Measurements from ENCODE around the gene WFDC12.

Gene WFDC12

DNA sequence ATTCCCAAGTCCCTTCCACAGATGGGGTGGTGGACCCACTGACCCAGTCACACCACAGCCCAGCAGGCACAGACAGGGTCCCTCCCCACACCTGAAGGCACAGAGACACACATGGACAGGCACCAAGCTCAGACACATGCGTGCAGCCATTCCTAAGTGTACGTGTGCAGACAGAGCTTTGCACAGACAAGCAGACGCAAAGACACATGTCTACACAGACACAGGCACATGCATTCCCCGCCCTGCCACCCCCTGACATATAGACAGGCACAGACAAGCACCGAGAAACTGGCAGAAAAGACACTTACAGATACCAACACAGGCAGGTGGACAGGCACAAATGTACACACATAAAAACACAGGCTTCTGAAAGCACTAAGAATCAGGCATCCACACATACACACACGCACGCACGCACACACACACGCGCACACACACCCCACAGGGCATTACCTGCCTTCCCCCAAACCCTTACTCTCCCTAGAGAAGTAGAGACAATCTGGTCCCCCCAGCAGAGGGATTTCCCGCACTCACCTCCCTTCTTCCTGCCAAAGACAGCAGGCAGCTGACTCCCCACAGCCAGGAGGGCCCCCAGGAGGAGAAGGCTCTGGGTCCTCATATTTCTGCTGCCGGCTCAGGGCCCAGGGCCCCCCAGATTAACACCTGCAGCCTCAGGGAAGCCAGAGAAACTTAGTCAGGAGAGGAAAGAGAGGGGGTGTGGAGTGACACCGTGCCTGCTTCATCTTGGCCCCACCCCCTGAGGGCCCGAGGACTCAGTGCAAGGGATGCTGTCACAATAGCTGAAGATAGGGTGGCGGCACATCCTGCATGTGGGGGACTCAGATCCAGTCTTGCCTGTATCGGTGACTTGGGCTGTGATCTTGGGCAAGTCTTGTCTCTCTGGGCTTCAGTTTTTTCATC lies 9.5 kb downstream of the WFDC12 start, which contains the start of gene WFDC5:
WFDC5 (minus strand) TSS at position 710 of the 921 bp plus-strand sequence; CDS start at position 619, 91 bp downstream.
- DNase-seq = no peak

- DNase-seq = no peak
Observed at GRCh38 chr20:45113865-45114264, 10.4 kb downstream of the WFDC12 start.

DNA sequence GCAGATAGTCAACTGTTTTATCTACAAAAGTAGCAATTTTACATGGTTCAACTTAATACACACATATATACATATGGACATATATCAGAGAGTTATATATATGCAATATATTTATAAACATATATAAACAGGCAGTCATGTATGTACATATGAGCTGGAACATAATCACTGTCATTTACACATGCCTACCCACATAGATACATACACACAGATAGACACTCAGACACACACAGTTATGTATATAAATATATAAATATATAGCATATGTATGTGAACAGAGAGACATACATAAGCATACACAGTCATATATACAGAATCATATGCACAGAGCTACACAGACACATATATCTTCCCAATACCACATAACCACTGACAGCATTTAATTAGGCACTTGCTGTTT lies 11.5 kb downstream of the WFDC12 start:
- no peak for DNase-seq

DNA sequence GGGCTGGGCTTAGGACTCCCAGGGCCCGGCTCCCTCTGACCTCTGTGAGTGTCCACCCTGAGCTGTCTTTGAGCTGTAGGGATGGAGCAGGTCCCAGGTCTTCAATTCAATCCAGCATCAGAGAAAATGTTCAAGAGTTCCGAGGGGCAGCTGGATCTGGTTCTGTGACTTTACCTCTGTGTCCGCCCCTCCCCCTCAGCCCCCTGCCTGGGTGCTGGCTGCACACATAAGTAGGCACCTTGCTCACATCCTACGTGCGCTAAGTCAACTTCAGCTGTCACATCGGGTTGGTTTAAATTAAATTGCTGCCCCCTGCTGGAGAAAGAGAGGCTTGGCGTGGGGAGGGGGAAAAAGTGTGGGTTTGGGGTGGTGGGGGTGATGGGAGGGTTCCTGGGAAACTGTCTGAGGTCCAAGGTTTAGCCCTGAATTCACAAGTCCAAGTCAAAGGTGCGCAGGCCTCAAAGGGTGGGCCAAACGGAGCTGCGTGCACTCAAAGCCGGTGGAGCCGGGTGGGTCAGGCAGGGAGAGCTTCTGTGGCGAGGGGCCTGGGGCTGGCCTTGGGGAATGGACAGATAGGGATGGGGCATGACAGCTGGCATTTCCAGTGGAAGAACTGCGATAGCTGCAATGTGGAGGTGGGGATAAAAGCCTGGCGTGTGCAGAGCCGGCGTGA lies 12.3 kb downstream of the WFDC12 start:
- DNase-seq = peak; percentile 51

DNA sequence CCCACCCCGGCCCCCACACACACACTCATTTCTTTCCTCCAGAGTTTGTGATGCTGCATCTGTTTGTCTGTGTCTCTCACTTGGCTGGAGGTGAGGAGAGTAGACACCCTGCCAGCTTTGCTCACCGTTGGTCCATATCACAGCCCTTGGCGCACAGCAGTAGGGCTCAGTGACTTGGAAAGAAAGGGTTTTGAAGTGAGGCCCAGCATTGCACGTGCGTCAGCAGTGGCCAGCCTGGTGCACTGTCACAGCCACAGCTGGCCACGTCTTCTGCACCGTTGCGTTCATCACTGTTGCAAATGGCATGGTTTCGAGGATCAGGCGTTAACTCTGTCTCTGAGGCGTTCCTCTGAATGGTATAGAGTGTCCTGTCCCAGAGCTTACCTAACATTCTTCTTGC lies 13.0 kb downstream of the WFDC12 start:
- no peak for DNase-seq

DNA sequence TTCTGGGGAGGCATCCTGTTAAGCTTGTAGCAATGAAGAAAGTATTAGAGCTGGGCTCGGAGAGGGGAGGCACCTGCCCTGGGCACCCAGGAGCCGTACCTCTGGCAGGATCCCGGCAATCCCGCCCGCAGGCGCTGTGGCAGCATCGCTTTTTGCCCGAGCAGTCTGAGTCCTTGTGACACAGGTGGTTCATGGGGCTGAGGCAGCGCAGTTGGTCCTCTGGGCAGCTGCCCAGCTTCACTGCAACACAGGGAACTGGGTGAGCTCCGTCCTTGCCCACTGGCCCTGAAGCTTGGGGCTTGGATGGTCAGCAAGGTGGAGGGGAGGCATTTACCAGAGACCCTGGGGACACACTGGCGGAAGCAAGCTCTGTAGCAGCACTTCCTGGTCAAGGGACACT lies 14.0 kb downstream of the WFDC12 start:
- DNase-seq = no peak

GRCh38 chr20:45109634-45110033 lies 14.6 kb downstream of the WFDC12 start:
- no peak for DNase-seq

- no peak for DNase-seq
Observed at GRCh38 chr20:45105317-45105716, 18.9 kb downstream of the WFDC12 start.

DNA sequence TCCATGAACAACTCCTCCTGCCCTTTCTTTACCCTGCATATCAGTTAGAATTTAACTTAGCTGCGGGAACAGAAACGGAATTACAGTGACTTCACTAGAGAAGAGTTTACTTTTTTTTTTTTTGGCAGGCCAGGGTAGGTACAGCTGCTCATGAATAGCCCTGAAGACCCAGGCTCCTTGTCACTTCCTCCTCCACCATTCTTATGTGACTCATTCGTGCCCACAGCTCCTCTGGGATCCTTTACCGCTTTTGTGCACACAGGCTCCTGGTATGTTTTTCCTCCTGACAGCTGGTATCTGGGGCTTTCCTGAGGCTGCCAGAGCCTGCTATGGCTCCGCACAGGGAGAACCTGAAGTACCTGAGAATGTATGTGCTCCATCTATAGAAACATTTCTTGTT lies 19.5 kb downstream of the WFDC12 start:
- no peak for DNase-seq

DNA sequence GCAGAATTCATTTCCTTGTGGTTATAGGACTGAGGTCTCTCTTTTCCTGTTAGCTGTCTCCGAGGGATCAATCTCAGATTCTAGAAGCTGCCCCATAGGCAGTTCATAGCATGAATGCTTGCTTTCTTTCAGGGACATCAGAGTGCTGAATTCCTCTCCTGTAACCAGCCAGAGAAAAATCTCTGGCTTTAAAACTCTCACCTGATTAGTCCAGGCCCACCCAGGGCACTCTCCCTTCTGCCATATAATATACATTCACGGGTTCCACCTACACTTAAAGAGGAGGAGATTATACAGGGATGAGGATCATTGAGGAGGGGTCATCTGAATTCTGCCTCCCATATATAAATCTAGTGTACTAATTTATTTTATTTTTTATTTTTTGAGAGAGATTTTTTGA lies 21.2 kb downstream of the WFDC12 start:
- DNase-seq = no peak

DNA sequence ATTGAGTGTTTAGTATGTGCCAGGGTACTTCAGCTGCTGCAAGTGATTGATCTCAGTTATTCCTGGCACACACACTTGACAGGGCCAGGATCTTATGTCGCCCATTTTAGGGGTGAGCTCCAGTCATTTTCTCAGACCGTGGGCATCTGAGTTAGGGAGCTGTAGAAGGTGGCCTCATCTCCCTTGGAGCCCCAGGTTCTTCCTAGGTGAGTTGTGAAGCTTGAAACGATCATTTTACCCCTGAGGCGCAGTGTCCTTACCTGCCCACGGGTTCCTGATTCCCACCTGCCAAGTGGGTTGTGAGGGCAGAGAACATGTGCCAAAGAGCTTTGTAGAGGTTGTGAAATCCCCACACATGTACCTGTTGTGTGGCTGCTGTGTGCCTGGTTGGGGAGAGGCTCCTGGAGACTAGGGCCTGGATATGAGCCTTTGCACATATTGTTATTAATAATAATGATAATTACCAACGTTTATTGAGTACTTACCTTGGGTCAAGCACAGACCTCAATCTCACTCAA lies 22.9 kb downstream of the WFDC12 start:
- DNase-seq = no peak

DNA sequence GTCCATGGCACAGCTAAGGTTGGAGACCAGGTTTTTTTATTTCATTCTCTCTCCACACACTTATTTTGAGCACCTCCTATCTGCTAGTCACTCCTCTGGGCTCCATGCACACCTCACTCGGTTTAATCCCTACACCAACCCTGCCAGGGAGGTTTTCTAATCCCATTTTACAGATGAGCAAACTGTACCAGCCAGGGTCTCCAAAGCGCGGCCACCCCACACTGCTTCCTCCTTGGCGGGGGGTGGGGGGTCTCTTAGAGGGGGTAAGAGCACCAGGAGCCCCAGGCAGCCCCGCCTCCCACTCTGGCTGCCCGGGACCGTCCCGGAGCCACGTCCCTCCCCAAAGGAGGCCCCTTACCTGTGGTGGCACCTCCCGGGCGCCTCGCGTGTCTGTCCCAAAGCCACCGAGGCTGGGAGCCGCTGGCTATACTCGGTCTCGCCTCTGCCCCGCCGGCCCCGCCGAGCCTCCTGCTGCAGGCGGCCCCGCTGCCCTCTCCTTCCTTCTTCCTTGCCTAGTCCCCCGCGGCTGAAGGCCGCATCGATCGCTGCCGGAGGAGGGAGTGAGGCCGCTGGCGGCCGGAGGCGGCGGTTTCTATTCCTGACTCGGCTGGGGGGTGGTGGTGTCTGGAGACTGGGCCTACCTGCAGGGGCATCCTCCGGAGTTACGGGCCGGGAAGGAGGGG lies 23.6 kb downstream of the WFDC12 start, which contains the start of gene KCNS1:
KCNS1 (minus strand) TSS at position 565 of the 683 bp plus-strand sequence. CDS start 1,891 bp downstream, outside the sequence.
- DNase-seq = no peak

- DNase-seq = peak; percentile 24
Observed at GRCh38 chr20:45098103-45098773, 26.0 kb downstream of the WFDC12 start.

GRCh38 chr20:45097485-45098102 lies 26.7 kb downstream of the WFDC12 start:
- DNase-seq = peak; percentile 61

DNA sequence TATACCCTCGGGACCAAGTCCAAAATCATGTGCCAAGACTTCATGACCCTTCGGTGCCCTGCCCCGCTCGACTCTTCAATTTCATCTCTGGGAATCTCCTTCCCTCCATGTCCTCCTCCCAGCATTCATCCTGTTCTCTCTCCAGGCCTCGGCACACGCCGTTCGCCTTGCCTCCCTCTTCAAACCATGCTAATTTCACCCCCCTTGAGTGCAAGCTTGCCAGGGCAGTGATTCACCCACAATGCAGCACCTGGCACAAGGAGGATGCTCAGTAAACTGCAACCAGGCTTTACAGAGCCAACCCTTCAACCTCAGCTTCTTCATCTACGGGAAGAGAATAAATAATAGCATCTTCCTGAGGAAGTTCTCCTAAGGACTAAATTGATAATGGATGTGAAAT lies 27.5 kb downstream of the WFDC12 start:
- DNase-seq = no peak

GRCh38 chr20:45095805-45096238 lies 28.4 kb downstream of the WFDC12 start:
- DNase-seq = peak; percentile 79

DNA sequence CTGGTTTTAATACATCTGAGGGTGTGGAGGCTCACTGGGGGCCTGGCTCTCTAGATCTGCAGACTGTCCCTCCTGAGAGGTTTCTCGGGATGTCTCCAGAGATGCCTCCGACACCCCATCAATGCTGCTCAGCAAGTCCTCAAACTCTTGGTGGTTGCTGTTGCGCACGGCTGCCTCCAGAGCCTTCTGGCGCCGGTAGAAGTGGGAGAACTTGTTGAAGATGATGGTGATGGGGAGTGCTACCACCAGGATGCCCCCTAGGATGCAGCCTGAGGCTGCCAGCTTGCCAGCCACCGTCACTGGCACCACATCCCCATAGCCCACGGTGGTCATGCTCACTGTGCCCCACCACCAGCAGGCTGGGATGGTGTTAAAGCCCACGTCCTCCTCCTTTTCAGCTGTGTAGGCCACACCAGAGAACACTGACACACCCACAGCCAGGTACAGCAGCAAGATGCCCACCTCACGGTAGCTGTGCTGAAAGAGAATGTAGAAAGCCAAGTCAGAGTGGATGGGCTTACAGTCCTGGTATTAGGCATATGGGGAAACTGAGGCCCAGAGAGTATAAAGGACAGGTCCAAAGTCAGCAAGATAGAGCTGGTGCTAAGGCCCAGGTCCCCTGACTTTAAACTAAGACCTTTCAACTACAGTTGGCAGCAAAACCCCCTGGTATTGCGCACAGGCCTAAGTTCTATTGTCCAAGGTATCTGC lies 29.2 kb downstream of the WFDC12 start:
- DNase-seq = no peak

- DNase-seq = no peak
Observed at GRCh38 chr20:45094201-45094600, 30.1 kb downstream of the WFDC12 start.

DNA sequence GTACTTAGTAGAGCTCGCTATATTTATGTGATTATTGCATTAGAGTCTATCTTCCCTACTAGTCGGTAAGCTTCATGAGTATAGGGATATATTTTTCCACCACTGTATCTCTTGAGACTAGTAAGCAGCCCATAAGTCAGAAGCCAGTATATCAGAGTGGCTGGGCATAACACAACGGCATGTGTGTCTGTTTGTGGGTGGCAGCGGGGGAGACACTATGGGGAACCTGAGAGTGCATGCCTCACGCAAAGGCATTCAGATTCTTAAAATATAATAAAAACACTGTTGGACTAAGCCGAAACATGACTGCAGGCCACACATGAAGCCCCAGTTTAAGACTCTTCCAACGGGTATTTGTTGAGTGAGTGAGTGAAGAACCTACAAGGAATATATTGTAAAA lies 31.4 kb downstream of the WFDC12 start:
- no peak for DNase-seq

DNA sequence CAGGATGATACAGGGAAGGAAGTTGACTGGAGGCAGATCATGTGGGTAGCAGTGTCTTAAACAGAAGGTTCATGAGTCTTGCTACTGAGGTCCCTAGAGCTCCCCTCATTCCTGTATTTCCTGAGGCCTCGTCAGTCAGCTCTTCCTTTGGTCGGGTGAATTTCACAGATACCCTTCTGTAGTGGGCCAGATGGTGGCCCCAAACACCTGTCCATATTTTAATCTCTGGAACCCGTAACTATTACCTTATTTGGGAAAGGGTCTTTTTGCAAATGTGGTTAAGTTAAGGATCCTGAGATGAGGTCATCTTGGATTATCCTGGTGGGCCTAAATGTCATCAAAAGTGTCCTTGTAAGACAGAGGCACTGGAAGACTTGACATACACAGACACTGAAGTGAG lies 32.9 kb downstream of the WFDC12 start:
- DNase-seq = no peak

DNA sequence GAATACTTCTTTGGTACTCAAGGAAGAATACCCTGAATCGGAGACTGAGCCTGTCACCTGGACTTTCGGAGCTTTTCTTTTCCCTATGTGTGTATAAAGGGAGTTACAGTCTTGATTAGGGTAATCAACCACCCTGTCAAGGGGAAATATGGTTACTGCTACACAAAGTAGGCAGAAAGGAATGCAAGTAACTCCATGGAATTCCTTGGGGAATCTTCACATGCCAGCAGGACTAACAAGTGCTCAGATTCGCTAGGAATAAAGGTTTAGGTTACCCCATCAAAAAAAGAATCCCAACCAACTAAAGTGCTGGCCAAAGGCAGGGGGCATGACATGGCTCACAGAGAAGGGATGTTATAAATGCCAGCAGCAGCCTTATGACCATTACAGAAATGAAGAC lies 33.8 kb downstream of the WFDC12 start:
- DNase-seq = no peak
